HEK293 (cell line): Measurements from ENCODE around the gene C8A.

Experiments
- CTCF ChIA-PET: fragments of 350-600 bp; formaldehyde crosslinking; extraction: SDS; loops from one replicate; lab custom pipeline; 2021; ENCODE audit warnings: antibody characterized with exemption; lab: Yijun Ruan, JAX
- POLR2A ChIA-PET: fragments of 300-600 bp; formaldehyde crosslinking; extraction: SDS; loops from one replicate; lab custom pipeline; 2020; ENCODE audit warnings: antibody characterized with exemption, inconsistent platforms; lab: Yijun Ruan, JAX
- H3K27ac ChIP-seq: fragments of 200-500 bp; sonication (Bioruptor generic); 2 replicates; pipeline ENCODE4 v1.5.1; 2014; ENCODE audit warnings: low read depth, low read length, control low read depth, inconsistent platforms; ENCODE audit errors: extremely low read depth
- H3K36me3 ChIP-seq, 2 experiments: fragments of 200-500 bp in 1 of 2; sonication (Bioruptor generic) in 1 of 2; 1 replicate in 1 of 2; 2 replicates in 1 of 2; pipeline ENCODE4 v1.5.1; 2014 to 2017; ENCODE audit warnings: inconsistent platforms in 2 of 2, low read length in 2 of 2; ENCODE audit not compliant: control insufficient read depth in 2 of 2, insufficient read depth in 1 of 2
- H3K4me1 ChIP-seq: fragments of 200-500 bp; sonication (Bioruptor generic); 2 replicates; pipeline ENCODE4 v1.5.1; 2014; ENCODE audit warnings: mild to moderate bottlenecking, low read length, inconsistent platforms; ENCODE audit not compliant: control insufficient read depth, insufficient read depth
- H3K4me3 ChIP-seq: 2 replicates; pipeline ENCODE4 v1.5.1; 2011; ENCODE audit warnings: low read depth, mild to moderate bottlenecking, control low read depth, low read length, moderate library complexity
- H3K9me3 ChIP-seq: fragments of 200-500 bp; sonication (Bioruptor generic); 2 replicates; pipeline ENCODE4 v1.5.1; 2014; ENCODE audit warnings: low read depth, low read length, inconsistent platforms; ENCODE audit not compliant: control insufficient read depth, insufficient read depth
- ZBTB1 ChIP-seq: fragments of 450-650 bp; formaldehyde crosslinking; IDR thresholded peaks from 2 replicates; pipeline ENCODE4 v1.5.1; 2016; ENCODE audit warnings: missing biosample characterization, missing genetic modification characterization
- ZFHX2 ChIP-seq: fragments of 450-650 bp; formaldehyde crosslinking; conservative IDR thresholded peaks from 2 replicates; pipeline ENCODE4 v1.5.1; 2016; ENCODE audit warnings: missing biosample characterization, missing genetic modification characterization
- ZIC2 ChIP-seq: fragments of 450-650 bp; formaldehyde crosslinking; IDR thresholded peaks from 2 replicates; pipeline ENCODE4 v1.5.1; 2016; ENCODE audit warnings: missing biosample characterization, missing genetic modification characterization
- ZNF121 ChIP-seq: fragments of 450-650 bp; formaldehyde crosslinking; IDR thresholded peaks from 2 replicates; pipeline ENCODE4 v1.5.1; 2016; ENCODE audit warnings: missing biosample characterization, missing genetic modification characterization
- ZNF132 ChIP-seq: fragments of 450-650 bp; formaldehyde crosslinking; IDR thresholded peaks from 2 replicates; pipeline ENCODE4 v1.5.1; 2017; ENCODE audit warnings: missing biosample characterization, missing genetic modification characterization, borderline replicate concordance
- ZNF146 ChIP-seq: fragments of 450-650 bp; formaldehyde crosslinking; IDR thresholded peaks from 2 replicates; pipeline ENCODE4 v1.5.1; 2016; ENCODE audit warnings: missing biosample characterization, missing genetic modification characterization
- ZNF174 ChIP-seq: fragments of 450-650 bp; formaldehyde crosslinking; IDR thresholded peaks from 2 replicates; pipeline ENCODE4 v1.5.0; 2017; ENCODE audit warnings: missing biosample characterization, mild to moderate bottlenecking, missing genetic modification characterization
- ZNF214 ChIP-seq: fragments of 450-650 bp; formaldehyde crosslinking; IDR thresholded peaks from 2 replicates; pipeline ENCODE4 v1.5.1; 2017; ENCODE audit warnings: missing biosample characterization, mild to moderate bottlenecking, missing genetic modification characterization, borderline replicate concordance
- ZNF239 ChIP-seq: fragments of 450-650 bp; formaldehyde crosslinking; IDR thresholded peaks from 2 replicates; pipeline ENCODE4 v1.5.1; 2016; ENCODE audit warnings: missing biosample characterization, missing genetic modification characterization
- ZNF473 ChIP-seq: fragments of 450-650 bp; formaldehyde crosslinking; IDR thresholded peaks from 2 replicates; pipeline ENCODE4 v1.5.1; 2017; ENCODE audit warnings: missing biosample characterization, missing genetic modification characterization
- ZNF501 ChIP-seq: fragments of 450-650 bp; formaldehyde crosslinking; IDR thresholded peaks from 2 replicates; pipeline ENCODE4 v1.5.1; 2016; ENCODE audit warnings: missing biosample characterization, missing genetic modification characterization
- ZNF521 ChIP-seq: fragments of 450-650 bp; formaldehyde crosslinking; IDR thresholded peaks from 2 replicates; pipeline ENCODE4 v1.5.1; 2017; ENCODE audit warnings: missing biosample characterization, mild to moderate bottlenecking, missing genetic modification characterization
- ZNF558 ChIP-seq: fragments of 450-650 bp; formaldehyde crosslinking; IDR thresholded peaks from 2 replicates; pipeline ENCODE4 v1.5.1; 2016; ENCODE audit warnings: missing biosample characterization, missing genetic modification characterization
- ZNF596 ChIP-seq: fragments of 450-650 bp; IDR thresholded peaks from 2 replicates; pipeline ENCODE4 v1.5.0; 2018; ENCODE audit warnings: missing biosample characterization, mild to moderate bottlenecking, missing genetic modification characterization, moderate library complexity
- ZNF623 ChIP-seq: fragments of 450-650 bp; formaldehyde crosslinking; IDR thresholded peaks from 2 replicates; pipeline ENCODE4 v1.5.1; 2016; ENCODE audit warnings: missing biosample characterization, missing genetic modification characterization
- ZNF777 ChIP-seq: fragments of 450-650 bp; formaldehyde crosslinking; IDR thresholded peaks from 2 replicates; pipeline ENCODE4 v1.5.1; 2017; ENCODE audit warnings: missing biosample characterization, missing genetic modification characterization, borderline replicate concordance
- ZNF792 ChIP-seq: fragments of 450-650 bp; formaldehyde crosslinking; IDR thresholded peaks from 2 replicates; pipeline ENCODE4 v1.5.1; 2016; ENCODE audit warnings: missing biosample characterization, missing genetic modification characterization
- ZSCAN23 ChIP-seq: fragments of 450-650 bp; formaldehyde crosslinking; IDR thresholded peaks from 2 replicates; pipeline ENCODE4 v1.5.1; 2016; ENCODE audit warnings: missing biosample characterization, missing genetic modification characterization
- ZXDB ChIP-seq: fragments of 450-650 bp; formaldehyde crosslinking; IDR thresholded peaks from 2 replicates; pipeline ENCODE4 v1.5.1; 2016; ENCODE audit warnings: missing biosample characterization, missing genetic modification characterization
- TF ChIP-seq, protein P1 (sequence below): fragments of 450-650 bp; formaldehyde crosslinking; IDR thresholded peaks from 2 replicates; pipeline ENCODE4 v1.5.1; 2016; ENCODE audit warnings: missing biosample characterization, missing genetic modification characterization
- TF ChIP-seq, protein P2 (sequence below): fragments of 450-650 bp; formaldehyde crosslinking; IDR thresholded peaks from 2 replicates; pipeline ENCODE4 v1.5.1; 2016; ENCODE audit warnings: missing biosample characterization, missing genetic modification characterization, low read depth
- TF ChIP-seq, protein P3 (sequence below): fragments of 450-650 bp; formaldehyde crosslinking; IDR thresholded peaks from 2 replicates; pipeline ENCODE4 v1.5.1; 2016; ENCODE audit warnings: missing biosample characterization, missing genetic modification characterization
- TF ChIP-seq, protein P4 (sequence below): fragments of 450-650 bp; formaldehyde crosslinking; IDR thresholded peaks from 2 replicates; pipeline ENCODE4 v1.5.1; 2016; ENCODE audit warnings: missing biosample characterization, missing genetic modification characterization, low read depth

The C8A gene

DNA sequence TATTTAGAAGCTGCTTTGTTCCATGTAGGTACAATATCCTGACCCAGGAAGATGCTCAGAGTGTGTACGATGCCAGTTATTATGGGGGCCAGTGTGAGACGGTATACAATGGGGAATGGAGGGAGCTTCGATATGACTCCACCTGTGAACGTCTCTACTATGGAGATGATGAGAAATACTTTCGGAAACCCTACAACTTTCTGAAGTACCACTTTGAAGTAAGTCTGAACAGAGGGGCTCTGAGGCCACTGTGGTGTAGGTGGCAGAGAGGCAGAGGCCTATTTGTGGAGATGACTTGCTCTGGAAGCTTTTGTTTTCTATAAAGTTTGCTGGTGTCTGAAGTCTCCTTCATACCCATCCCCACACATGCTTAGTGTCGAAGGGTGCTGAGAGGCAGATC lies 26.8 kb downstream of the C8A start (continued):
- no peak for TF ChIP-seq ZXDB (tag by site-specific recombination)
- TF ChIP-seq ZNF501 (tag by site-specific recombination) = no peak
- no peak for TF ChIP-seq ZNF239
- TF ChIP-seq ZNF521 = no peak
- TF ChIP-seq, protein P1, sequence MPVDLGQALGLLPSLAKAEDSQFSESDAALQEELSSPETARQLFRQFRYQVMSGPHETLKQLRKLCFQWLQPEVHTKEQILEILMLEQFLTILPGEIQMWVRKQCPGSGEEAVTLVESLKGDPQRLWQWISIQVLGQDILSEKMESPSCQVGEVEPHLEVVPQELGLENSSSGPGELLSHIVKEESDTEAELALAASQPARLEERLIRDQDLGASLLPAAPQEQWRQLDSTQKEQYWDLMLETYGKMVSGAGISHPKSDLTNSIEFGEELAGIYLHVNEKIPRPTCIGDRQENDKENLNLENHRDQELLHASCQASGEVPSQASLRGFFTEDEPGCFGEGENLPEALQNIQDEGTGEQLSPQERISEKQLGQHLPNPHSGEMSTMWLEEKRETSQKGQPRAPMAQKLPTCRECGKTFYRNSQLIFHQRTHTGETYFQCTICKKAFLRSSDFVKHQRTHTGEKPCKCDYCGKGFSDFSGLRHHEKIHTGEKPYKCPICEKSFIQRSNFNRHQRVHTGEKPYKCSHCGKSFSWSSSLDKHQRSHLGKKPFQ (tag by site-specific recombination) = no peak
- no peak for TF ChIP-seq ZNF146 (tag by site-specific recombination)
- TF ChIP-seq, all 188 proteins: peak for 0

DNA sequence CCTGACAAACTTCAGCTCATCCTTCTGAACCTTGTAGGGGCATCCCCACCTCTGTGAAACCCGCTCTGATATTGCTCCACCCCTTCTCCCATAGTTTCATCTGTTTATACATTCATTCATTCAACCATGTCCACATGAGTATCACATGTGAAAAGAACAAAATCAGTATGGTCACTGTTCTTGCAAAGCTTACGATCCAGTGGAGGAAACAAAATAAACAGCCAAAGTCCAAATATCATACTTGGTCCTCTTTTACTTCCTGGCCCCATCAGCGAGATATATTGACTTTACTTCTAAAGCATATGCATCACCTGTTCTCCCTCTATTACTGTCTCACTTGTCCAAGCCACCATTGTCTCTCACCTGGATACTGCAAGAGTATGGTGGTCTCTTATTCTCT lies 35.6 kb downstream of the C8A start:
- CTCF ChIA-PET = no interaction called here
- POLR2A ChIA-PET = no interaction called here
- H3K4me3 ChIP-seq = no peak overlapping the region
- H3K9me3 ChIP-seq = no peaks in the 10 kb centered on the region
- no peaks in the 10 kb centered on the region for H3K36me3 ChIP-seq
- H3K4me1 ChIP-seq = no peaks in the 10 kb centered on the region
- no peak overlapping the region for H3K27ac ChIP-seq
- TF ChIP-seq ZNF777 (tag by site-specific recombination) (no peak), ZNF792 (tag by site-specific recombination) (no peak), ZNF214 (tag by site-specific recombination) (no peak), ZNF623 (tag by site-specific recombination) (no peak), ZNF596 (no peak), ZSCAN23 (tag by site-specific recombination) (no peak), ZNF473 (tag by site-specific recombination) (no peak), ZIC2 (tag by site-specific recombination) (no peak), ZNF558 (tag by site-specific recombination) (no peak), ZFHX2 (tag by site-specific recombination) (no peak), ZBTB1 (tag by site-specific recombination) (no peak), ZNF132 (no peak)
- TF ChIP-seq, protein P2, sequence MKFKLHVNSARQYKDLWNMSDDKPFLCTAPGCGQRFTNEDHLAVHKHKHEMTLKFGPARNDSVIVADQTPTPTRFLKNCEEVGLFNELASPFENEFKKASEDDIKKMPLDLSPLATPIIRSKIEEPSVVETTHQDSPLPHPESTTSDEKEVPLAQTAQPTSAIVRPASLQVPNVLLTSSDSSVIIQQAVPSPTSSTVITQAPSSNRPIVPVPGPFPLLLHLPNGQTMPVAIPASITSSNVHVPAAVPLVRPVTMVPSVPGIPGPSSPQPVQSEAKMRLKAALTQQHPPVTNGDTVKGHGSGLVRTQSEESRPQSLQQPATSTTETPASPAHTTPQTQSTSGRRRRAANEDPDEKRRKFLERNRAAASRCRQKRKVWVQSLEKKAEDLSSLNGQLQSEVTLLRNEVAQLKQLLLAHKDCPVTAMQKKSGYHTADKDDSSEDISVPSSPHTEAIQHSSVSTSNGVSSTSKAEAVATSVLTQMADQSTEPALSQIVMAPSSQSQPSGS = no peak
- TF ChIP-seq, all 188 proteins: peak for 0

DNA sequence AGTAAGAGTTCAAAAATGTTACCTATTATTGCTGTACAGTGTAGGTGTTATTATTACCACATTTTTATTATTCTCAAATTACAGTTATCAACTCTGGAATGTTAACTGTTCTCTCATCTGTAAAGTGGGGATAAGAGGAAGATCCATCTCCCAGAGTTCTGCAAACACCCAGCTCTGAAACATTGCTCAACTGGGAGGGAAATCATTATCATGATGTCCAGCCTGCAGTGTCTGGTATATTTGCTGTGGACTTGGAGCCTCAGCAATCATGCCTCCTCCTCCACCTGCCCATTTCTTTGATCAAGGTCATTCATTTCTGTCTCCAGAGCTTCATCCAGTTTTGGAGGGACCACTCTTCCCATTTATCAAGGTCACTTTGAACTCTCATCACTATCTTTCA lies 39.4 kb downstream of the C8A start:
- ChIA-PET POLR2A (no interaction called here), CTCF (no interaction called here)
- TF ChIP-seq, protein P3, sequence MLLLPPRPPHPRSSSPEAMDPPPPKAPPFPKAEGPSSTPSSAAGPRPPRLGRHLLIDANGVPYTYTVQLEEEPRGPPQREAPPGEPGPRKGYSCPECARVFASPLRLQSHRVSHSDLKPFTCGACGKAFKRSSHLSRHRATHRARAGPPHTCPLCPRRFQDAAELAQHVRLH (tag by site-specific recombination) = no peak
- TF ChIP-seq ZNF174 (tag by site-specific recombination) = no peak
- TF ChIP-seq, protein P4, sequence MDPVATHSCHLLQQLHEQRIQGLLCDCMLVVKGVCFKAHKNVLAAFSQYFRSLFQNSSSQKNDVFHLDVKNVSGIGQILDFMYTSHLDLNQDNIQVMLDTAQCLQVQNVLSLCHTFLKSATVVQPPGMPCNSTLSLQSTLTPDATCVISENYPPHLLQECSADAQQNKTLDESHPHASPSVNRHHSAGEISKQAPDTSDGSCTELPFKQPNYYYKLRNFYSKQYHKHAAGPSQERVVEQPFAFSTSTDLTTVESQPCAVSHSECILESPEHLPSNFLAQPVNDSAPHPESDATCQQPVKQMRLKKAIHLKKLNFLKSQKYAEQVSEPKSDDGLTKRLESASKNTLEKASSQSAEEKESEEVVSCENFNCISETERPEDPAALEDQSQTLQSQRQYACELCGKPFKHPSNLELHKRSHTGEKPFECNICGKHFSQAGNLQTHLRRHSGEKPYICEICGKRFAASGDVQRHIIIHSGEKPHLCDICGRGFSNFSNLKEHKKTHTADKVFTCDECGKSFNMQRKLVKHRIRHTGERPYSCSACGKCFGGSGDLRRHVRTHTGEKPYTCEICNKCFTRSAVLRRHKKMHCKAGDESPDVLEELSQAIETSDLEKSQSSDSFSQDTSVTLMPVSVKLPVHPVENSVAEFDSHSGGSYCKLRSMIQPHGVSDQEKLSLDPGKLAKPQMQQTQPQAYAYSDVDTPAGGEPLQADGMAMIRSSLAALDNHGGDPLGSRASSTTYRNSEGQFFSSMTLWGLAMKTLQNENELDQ = no peak
- no peak for TF ChIP-seq ZNF121
- Histone ChIP-seq H3K4me1 (no peaks in the 10 kb centered on the region), H3K4me3 (no peak overlapping the region), H3K9me3 (no peaks in the 10 kb centered on the region), H3K36me3 (no peaks in the 10 kb centered on the region), H3K27ac (no peak overlapping the region)
